Glomerular endothelial cell (primary cell): Measurements from ENCODE around the gene ARSI. TPM values are rescaled to one million over a fixed set of nuclear protein-coding genes. Genes with fewer than 3 reads are reported as not detected.

ENCODE experiments used
- DNase-seq: peaks from one replicate; pipeline ENCODE4 v3.0.0-alpha.2; 2011; ENCODE audit warnings: low read depth, low spot score; ENCODE audit errors: extremely low read depth
- total RNA-seq: library from RNA; depleted of rRNA; stranded (reverse); fragments of >200 nt; gene quantifications from 2 replicates; pipeline ENCODE4 v1.2.3, GENCODE V29; 2015

Gene ARSI
- 1.8 and 5.3 TPM in 2 replicates for total RNA-seq

- DNase-seq, result no peak
These were observed at the start of gene ARSI for GRCh38 chr5:150302301-150303069. ARSI (minus strand) TSS chr5:150302905; CDS start chr5:150302373, 532 bp downstream.

DNA sequence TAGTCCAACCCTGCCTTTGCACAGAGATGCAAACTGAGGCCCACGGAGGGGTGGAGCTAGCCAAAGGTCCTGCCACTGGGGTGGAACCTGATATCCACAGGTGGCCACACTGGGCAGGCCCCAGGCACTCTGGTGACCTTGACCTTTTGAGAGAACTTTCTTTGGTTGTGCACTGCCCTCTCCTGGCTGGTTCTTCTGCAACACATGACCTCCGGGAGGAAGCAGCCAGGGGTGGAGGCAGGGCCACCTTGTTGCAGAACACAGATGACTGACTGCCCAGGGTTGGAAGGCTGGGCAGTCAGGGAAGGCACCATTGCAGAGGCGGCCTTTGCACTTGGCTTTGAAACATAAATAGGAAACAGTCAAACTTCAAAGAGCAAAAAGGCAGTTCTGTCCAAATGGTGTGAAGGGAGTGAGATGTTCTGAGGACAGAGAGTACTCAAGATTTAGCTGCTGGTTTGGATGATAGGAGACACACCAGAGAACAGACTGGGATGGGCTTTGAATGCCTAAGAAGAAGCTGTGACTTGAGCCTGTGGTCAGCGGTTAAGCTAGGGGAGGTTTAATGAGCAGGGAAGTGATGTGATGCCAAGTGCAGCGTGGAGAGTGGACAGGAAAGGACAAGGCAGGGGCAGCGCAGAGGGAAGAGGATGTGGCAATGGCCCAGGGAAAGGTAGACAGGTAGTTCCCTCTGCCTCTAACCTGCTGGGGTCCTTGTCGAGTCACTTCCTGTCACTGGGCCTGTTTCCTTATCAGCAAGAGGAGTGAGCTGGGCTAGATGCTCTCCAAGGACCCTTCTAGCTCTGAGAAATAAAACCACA lies 48.0 kb upstream of the ARSI start:
- peak; percentile 22 for DNase-seq

- no peak for DNase-seq
These were observed 47.1 kb upstream of the ARSI start for GRCh38 chr5:150349681-150350275.

DNA sequence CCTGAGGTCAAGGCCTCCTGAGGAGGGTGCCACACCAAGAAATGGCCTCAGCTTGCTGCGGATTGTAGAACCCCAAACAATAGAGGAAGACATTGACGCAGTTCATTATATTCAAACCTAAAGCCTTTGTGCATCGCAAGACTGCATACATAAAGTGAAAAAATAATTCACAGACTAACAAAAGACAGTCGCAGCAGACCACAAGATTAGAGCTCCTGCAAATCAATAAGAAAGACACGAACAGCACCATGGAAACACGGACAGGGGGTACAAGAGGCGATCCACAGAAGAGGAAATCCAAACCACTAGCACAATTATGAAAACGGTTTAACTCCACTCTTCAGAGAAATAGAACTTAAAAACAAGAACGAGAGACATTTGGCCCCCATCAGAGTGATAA lies 44.7 kb upstream of the ARSI start:
- DNase-seq, result no peak

DNA sequence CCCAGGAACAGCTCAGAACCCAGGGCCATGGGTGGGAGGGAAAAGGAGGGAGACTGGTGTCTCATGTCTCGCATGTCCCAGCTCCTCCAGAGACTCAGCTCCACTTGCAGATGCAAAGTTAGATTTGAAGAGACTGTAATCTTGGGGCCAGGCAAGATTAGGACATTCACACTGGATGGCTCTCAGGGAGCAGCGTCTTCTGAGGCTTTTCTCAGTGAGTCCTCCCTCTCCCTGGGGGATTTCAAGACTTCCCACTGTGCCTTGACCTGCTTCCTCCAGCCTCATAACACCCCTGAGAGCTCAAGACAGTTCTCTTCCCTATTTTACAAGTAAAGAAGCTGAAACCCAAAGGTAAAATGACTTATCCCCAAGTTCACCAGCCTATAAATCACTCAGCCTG lies 44.3 kb upstream of the ARSI start:
- DNase-seq, result no peak

DNA sequence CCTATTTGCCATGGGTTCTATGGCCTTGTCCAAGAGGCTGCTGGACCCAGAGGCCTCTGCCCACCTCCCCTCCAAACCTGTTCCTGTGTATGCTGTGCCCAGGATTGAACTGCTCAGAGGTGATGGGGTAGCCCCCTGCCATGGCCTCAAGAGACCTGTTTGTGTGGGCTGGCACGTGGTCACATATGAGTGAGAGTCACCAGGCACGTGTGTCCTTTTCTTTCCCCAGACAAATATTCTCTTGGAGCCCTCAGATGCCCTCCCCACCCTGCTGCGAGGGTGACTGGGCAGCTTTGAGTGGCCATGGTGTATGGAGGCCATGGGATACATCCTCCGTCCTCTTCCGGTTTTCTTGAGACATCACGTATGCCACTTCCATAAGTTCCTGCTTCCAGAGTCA lies 43.9 kb upstream of the ARSI start:
- no peak for DNase-seq

DNA sequence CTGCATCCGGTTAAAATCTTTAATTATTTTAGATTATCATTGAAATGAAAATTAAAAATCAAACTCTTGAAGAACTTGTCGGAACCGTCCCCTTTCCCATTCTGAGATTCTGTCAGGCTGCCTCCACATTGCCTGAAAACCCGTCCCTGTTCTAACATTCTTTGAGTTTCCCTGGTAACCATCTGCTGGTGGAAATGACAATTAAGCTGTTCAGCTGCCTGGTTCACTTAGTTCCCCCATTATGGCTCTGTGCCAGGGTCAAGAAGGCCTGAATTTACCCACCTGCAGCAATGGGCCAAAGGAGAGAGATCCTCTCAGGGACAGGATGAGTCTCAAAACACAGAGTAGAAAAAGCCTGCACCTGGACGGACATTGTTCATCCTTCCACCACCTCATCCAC lies 43.0 kb upstream of the ARSI start:
- no peak for DNase-seq

DNA sequence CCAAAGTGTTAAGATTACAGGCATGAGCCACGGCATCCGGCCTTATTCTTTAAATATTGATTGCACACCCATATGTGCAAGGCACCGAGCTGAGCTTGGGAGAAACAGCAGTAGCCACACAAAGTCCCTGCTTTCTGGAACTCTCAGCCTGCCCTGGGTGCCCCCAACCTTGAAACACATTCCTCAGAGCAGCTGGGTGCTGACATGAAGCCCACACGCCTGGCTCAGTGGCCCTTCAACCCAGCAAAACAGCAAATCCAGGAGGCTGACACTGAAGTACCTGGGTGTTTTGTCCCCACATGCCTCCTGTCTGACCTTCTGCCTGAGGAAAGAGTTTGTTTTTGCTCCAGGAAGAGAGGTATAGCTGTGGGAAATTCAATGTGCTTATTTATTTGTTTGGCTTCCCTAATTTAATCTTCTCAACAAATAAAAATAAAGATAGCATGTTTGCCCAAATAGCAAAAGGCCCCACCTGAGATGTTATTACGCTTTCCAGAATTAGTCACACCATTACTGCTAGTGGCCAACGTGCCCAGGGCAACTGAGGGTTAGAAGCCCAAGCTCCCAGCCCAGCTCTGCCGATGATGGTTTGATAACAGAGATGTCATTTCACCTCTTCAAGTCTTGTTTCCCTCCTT lies 41.4 kb upstream of the ARSI start:
- DNase-seq, result no peak

GRCh38 chr5:150342583-150342982 lies 39.9 kb upstream of the ARSI start:
- no peak for DNase-seq

- no peak for DNase-seq
These were observed 39.3 kb upstream of the ARSI start for GRCh38 chr5:150341989-150342388.

DNA sequence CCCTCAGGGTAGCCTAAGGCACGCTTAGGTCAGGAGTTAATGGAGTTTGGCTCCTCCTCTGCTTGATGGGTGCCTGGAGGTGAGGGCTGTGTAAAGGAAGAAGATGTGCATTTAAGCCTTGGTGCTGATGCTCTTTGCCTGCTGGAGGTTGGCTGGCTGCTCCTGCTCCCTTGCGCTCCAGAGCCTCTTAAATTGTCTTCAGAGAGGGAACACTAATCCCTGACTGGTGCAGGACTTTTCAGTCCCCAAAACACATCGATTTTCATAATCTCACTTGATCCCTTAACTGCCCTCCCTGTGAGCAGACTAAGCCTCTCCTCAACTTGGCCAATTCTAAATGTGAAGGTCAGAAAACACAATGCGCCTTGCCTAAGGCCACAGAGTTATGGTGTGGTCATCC lies 38.6 kb upstream of the ARSI start:
- no peak for DNase-seq

- no peak for DNase-seq
These were observed 38.0 kb upstream of the ARSI start for GRCh38 chr5:150340614-150341255.

- no peak for DNase-seq
These were observed 37.1 kb upstream of the ARSI start for GRCh38 chr5:150339841-150340240.

DNA sequence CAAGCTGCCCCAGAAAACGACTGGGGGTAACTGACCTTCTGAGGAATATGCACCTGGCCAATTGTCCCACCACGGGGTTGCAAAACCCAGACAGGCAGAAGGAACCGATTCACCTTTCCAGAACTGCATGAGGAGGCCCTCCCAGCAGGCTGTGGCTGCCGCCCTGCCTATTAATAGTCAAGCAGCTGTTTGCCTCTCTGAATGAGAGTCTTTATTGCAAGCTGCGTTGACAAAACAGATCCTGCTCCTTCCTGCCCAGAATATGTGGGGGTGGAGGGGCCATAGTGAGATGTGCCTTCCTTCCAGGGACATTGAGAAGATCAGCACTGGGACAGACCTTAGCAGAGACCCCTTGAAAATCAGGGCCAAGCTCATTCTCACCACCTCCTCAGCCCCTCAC lies 36.5 kb upstream of the ARSI start:
- no peak for DNase-seq

GRCh38 chr5:150338546-150338945 lies 35.8 kb upstream of the ARSI start:
- no peak for DNase-seq

GRCh38 chr5:150335778-150336177 lies 33.1 kb upstream of the ARSI start:
- DNase-seq, result no peak

DNA sequence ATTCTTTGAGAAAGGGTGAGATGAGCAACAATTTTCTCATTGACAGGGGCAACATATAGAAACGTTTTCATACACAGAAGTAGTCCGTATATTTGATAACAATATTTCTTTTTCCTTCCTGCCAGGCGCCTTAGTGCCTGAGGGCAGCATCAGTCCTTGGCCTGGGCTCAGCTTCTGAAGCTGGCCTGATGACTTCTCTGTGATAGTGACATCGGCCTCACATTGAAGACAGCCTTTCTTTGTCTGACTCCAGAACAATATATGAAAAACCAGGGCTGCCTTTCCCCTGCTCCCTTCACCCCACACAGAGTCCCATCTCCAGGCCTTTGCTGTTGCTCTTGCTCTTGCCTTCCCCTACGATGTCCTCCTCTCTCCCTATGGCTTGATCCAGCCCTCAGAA lies 30.7 kb upstream of the ARSI start:
- no peak for DNase-seq

DNA sequence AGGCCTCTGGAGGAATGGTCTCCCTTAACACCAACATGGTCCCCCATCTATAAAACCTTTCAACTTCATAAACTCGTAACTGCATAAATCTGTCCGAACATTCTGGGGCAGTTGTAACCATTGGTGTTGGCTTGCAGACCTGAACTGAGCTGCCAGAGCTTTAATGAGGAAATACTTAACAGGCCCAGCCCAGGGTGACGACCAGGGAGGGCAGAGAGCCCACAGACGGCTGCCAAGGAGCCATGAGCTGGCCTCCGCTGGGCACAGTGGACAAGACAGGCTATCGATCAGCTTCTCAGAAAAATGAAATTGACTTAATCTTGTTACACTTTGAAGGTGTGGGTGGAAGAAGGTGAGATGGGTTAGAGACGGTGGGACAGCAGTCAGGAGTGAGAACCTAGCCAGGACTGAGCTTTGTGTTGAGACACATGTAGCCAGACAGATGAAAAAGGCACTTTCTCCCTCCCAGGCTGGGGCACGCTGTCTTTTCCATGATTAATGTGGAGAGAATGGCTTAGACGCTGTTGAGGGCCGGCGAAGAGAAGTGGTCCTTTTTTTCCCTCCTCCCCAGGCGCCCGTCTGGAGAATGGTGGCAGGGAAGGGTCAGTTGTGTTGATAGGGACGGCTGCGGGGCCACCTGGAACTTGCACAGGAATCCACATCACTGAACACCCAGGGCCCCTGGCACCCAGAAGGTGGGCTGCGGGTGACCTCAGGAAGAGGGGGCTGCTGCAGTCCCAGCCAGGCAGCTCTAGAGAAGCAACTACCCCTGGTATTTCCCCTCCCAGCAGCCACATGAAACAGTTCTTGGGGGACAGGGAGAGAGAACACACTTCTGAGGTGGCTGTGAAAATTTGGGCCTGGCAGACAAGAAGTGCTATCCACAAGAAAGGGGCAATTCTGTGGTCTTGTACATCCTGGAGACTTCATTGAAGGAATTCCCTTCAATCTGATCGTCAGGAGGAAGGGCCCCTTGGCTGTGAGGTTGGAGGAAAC lies 27.5 kb upstream of the ARSI start:
- DNase-seq, result no peak

DNA sequence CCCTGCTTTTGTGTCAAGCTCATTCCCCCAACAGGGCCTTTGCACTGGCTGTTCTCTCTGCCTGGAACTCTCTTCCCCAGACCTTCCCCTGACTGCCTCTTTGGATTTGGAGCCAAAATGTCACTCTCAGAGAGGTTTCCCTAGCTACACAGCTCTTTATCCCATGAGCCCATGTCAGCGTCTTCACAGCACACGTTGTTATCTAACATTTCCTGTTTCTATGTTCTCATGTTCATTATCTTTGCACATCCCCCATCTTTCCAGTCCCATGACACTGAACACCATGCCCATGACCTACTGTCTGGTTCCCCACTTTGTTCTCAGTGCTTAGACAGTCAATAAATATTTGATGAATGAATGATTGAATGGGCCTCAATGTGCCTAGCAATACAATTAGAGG lies 26.3 kb upstream of the ARSI start:
- no peak for DNase-seq

DNA sequence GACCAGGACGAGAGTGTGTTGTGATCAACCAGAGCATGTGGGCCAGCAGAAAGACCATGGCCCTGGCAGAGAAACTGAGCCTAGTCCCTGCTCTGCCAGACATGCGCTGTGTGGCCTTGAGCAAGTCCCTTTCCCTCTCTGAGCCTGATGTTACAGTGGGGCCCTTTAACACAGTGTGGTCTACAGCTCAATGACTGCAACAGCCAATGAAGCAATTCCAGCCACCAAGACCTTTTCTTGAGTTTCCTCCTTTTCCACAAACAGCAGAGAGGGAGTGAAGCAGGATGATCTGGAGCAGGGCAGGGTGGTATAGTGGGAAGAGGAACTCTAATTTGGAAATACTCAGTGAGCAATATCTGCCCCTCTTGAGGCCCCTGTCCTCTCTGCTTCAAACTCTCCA lies 25.8 kb upstream of the ARSI start:
- DNase-seq, result no peak
